PC-9 (cell line): ENCODE measurements around the gene GRAMD2B. TPM values are rescaled to one million over a fixed set of nuclear protein-coding genes. Genes with fewer than 3 reads are reported as not detected.

Experiments
- BruUV-seq: library from RNA; stranded (reverse); fragments of 400-500 nt; replicated peaks from 2 replicates; lab custom pipeline; 2021; lab: Mats Ljungman, UMichigan
- CTCF ChIA-PET: fragments of 300-600 bp; sonication (Branson Sonifier 250); formaldehyde crosslinking; loops from one replicate; lab custom pipeline; 2022; ENCODE audit warnings: antibody characterized with exemption; lab: Charles Lee
- POLR2A ChIA-PET: fragments of 300-600 bp; sonication (Branson Sonifier 250); formaldehyde crosslinking; loops from one replicate; lab custom pipeline; 2022; ENCODE audit warnings: antibody characterized with exemption; ENCODE audit not compliant: unreplicated experiment; lab: Charles Lee
- DNase-seq, 2 experiments: peaks; one replicate each; pipeline versions ENCODE4 v3.0.0 to v3.0.0-alpha.2; 2015 to 2022; ENCODE audit warnings: mixed read lengths in 1 of 2
- H2AFZ ChIP-seq: fragments of 200-600 bp; sonication (generic); 2 replicates; pipeline ENCODE4 v1.8.1; 2017; ENCODE audit warnings: antibody characterized with exemption
- H3F3A ChIP-seq: fragments of 200-600 bp; sonication (generic); 2 replicates; pipeline ENCODE4 v1.8.1; 2017; ENCODE audit warnings: antibody characterized with exemption, mild to moderate bottlenecking, low read depth; ENCODE audit not compliant: insufficient read depth
- H3K27ac ChIP-seq: fragments of 200-600 bp; sonication (generic); 2 replicates; pipeline ENCODE4 v1.6.1; 2016; ENCODE audit warnings: mixed run types
- H3K27me3 ChIP-seq: fragments of 200-600 bp; sonication (generic); 2 replicates; pipeline ENCODE4 v1.6.1; 2016; ENCODE audit warnings: low read depth, mixed run types; ENCODE audit not compliant: insufficient read depth
- H3K36me3 ChIP-seq: fragments of 200-600 bp; sonication (generic); 2 replicates; pipeline ENCODE4 v1.6.1; 2016; ENCODE audit warnings: low read depth, mixed run types
- H3K4me1 ChIP-seq: fragments of 200-600 bp; sonication (generic); replicated peaks from 2 replicates; pipeline ENCODE4 v1.6.1; 2016; ENCODE audit warnings: mixed run types; ENCODE audit not compliant: insufficient read depth
- H3K4me2 ChIP-seq: fragments of 200-600 bp; sonication (generic); 2 replicates; pipeline ENCODE4 v1.6.1; 2017; ENCODE audit warnings: mixed run types
- H3K4me3 ChIP-seq: fragments of 200-600 bp; sonication (generic); 2 replicates; pipeline ENCODE4 v1.6.1; 2016; ENCODE audit warnings: mixed run types
- H3K79me2 ChIP-seq: fragments of 200-600 bp; sonication (generic); 2 replicates; pipeline ENCODE4 v1.6.1; 2017; ENCODE audit warnings: low read depth, mixed run types
- H3K9me2 ChIP-seq: fragments of 200-600 bp; sonication (generic); 2 replicates; pipeline ENCODE4 v1.8.1; 2017; ENCODE audit warnings: mild to moderate bottlenecking; ENCODE audit not compliant: insufficient read depth
- H3K9me3 ChIP-seq: fragments of 200-600 bp; sonication (generic); 2 replicates; pipeline ENCODE4 v1.8.1; 2016; ENCODE audit warnings: low read depth; ENCODE audit not compliant: insufficient read depth
- H4K20me1 ChIP-seq: fragments of 200-600 bp; sonication (generic); 2 replicates; pipeline ENCODE4 v1.8.1; 2017; ENCODE audit not compliant: insufficient read depth
- EZH2 ChIP-seq: fragments of 200-600 bp; sonication (generic); IDR thresholded peaks from 2 replicates; pipeline ENCODE4 v1.8.0; 2017; ENCODE audit warnings: antibody characterized with exemption, low read depth
- intact Hi-C: fragments of 100-400 bp; cut with micrococcal nuclease; formaldehyde crosslinking; loops from one replicate; pipeline ENCODE4 v1.10.0; 2022; ENCODE audit not compliant: unreplicated experiment
- total RNA-seq: library from RNA; stranded (reverse); gene quantifications from 2 replicates; pipeline ENCODE4 v1.2.3, GENCODE V29; 2021
- TF ChIP-seq, protein P1 (sequence below): fragments of 200-600 bp; sonication (generic); conservative IDR thresholded peaks from 2 replicates; pipeline ENCODE4 v1.6.1; 2017; ENCODE audit warnings: mixed run types, antibody characterized with exemption, mild to moderate bottlenecking, moderate library complexity

GRAMD2B gene
- total RNA-seq, 1 experiment from 2014 or later = 10.0 TPM

DNA sequence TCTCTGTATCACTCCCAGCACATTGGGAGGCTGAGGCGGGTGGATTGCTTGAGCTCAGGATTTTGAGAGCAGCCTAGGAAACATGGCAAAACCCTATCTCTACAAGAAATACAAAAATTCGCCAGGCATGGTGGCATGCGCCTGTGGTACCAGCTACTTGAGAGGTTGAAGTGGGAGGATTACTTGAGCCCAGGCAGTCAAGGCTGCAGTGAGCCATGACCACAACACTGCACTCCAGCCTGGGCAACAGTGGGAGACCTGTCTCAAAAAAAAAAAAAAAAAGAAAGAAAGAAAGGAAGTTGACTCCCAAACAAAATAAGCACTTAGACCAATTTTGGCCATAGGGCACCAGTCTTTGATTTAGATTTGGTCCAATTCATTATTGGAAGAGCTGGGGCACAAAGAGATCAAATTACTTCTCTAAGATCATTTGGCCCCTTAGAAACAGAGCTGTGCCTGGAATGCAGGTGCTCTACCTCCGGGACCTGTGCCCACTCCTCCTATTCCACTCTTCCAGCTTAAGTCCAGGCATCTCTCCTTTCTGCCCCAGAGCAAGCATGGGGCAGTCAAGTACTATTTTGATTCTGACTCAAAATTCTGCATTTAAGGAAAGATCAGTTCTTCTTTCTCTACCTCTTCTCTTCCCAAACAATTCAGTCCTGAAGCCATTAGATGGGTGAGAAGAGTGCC, 112.8 kb downstream of the GRAMD2B start:
- Histone ChIP-seq H3K4me2 (no peak overlapping the region), H3K27ac (no peak overlapping the region), H3F3A (no peaks in the 10 kb centered on the region), H2AFZ (no peak overlapping the region), H3K9me3 (no peaks in the 10 kb centered on the region; the same call in 1 of the 2 replicates), H3K4me3 (no peak overlapping the region), H3K27me3 (no peaks in the 10 kb centered on the region), H3K36me3 (no peaks in the 10 kb centered on the region), H3K4me1 (peaks cover 6% of the 10 kb centered on the region), H4K20me1 (no peaks in the 10 kb centered on the region), H3K9me2 (no peaks in the 10 kb centered on the region), H3K79me2 (no peaks in the 10 kb centered on the region)
- intact Hi-C loops = loop anchor here (5.0 kb wide), 1 partner anchor 39 kb away; no protein-coding TSS in a partner anchor
- TF ChIP-seq EZH2 = no peak
- TF ChIP-seq, protein P1, sequence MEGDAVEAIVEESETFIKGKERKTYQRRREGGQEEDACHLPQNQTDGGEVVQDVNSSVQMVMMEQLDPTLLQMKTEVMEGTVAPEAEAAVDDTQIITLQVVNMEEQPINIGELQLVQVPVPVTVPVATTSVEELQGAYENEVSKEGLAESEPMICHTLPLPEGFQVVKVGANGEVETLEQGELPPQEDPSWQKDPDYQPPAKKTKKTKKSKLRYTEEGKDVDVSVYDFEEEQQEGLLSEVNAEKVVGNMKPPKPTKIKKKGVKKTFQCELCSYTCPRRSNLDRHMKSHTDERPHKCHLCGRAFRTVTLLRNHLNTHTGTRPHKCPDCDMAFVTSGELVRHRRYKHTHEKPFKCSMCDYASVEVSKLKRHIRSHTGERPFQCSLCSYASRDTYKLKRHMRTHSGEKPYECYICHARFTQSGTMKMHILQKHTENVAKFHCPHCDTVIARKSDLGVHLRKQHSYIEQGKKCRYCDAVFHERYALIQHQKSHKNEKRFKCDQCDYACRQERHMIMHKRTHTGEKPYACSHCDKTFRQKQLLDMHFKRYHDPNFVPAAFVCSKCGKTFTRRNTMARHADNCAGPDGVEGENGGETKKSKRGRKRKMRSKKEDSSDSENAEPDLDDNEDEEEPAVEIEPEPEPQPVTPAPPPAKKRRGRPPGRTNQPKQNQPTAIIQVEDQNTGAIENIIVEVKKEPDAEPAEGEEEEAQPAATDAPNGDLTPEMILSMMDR = no peak
- ChIA-PET POLR2A (no interaction called here), CTCF (no interaction called here)
- no peak for DNase-seq
- BruUV-seq = no TSS peak

DNA sequence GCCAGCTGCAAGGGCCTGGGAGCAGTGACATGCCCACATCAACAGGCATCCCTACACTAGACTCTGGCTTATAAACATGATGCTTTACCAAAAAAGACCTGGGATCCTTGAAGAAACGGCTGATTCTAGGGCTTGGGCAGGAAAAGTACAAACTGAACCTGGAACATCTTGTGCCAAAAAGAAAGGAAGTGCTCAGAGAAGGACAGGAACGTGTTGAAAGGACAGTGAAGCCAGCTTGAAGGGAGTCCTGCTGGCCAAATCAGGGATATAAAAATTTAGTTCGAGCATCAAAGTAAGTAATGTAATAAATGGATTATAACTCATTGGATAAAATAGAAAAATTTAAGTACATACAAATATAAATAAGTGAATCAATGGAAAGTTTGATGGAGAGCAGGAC, 113.7 kb downstream of the GRAMD2B start:
- H2AFZ ChIP-seq = no peak overlapping the region
- intact Hi-C loops = loop anchor here (5.0 kb wide), 1 partner anchor 40 kb away; no protein-coding TSS in a partner anchor

DNA sequence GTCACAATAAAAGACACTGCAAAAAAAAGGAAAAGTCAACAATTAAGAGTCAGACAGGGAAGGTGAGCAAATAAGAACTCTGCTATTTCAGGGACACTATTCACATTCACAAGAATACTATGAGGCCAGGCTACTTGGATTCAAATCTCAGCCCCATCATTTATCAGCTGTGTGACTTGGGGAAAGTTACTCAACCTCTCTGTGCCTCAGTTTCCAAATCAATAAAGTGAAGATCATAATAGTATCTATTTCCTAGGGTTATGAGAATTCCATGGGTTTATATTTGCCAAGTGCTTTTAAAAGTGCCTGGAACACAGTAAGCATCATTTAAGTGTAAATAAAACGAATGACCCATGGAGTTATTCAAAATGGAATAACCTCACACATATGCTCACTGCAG, 115.4 kb downstream of the GRAMD2B start:
- TF ChIP-seq, protein P1 = no peak
- no peak for TF ChIP-seq EZH2
- Histone ChIP-seq H3K4me1 (peaks cover 6% of the 10 kb centered on the region), H3K27me3 (no peaks in the 10 kb centered on the region), H3F3A (no peaks in the 10 kb centered on the region), H3K36me3 (no peaks in the 10 kb centered on the region), H3K9me2 (no peaks in the 10 kb centered on the region), H2AFZ (no peak overlapping the region), H3K4me3 (no peak overlapping the region), H4K20me1 (no peaks in the 10 kb centered on the region), H3K27ac (no peak overlapping the region), H3K79me2 (no peaks in the 10 kb centered on the region), H3K4me2 (peak overlapping the region; percentile 34), H3K9me3 (no peaks in the 10 kb centered on the region; the same call in 1 of the 2 replicates)
- intact Hi-C loops = loop anchor here (5.0 kb wide), 1 partner anchor 41 kb away; no protein-coding TSS in a partner anchor
- CTCF ChIA-PET = interaction anchor here (0.6 to 1.1 kb wide), 18 partner anchors 8 to 944 kb away, joined by 3 to 35 read pairs (median 4); no protein-coding TSS in a partner anchor
- POLR2A ChIA-PET = interaction anchor here (0.6 kb wide), 1 partner anchor 54 kb away, joined by 5 read pairs; no protein-coding TSS in a partner anchor
- DNase-seq = no peak
- no TSS peak for BruUV-seq

More for the DNA sequence above, 113.7 kb downstream of the GRAMD2B start:
- Histone ChIP-seq H3K27ac (no peak overlapping the region), H4K20me1 (no peaks in the 10 kb centered on the region), H3F3A (no peaks in the 10 kb centered on the region), H3K4me3 (no peak overlapping the region), H3K4me2 (no peak overlapping the region), H3K9me3 (no peaks in the 10 kb centered on the region; the same call in 1 of the 2 replicates), H3K4me1 (peaks cover 6% of the 10 kb centered on the region), H3K27me3 (no peaks in the 10 kb centered on the region), H3K36me3 (no peaks in the 10 kb centered on the region), H3K79me2 (no peaks in the 10 kb centered on the region), H3K9me2 (no peaks in the 10 kb centered on the region)
- ChIA-PET CTCF (no interaction called here), POLR2A (no interaction called here)
- DNase-seq = no peak
- BruUV-seq = no TSS peak
- TF ChIP-seq, protein P1 = no peak
- TF ChIP-seq EZH2 = no peak
